ENCODE measurements around the gene MEP1A.

DNA sequence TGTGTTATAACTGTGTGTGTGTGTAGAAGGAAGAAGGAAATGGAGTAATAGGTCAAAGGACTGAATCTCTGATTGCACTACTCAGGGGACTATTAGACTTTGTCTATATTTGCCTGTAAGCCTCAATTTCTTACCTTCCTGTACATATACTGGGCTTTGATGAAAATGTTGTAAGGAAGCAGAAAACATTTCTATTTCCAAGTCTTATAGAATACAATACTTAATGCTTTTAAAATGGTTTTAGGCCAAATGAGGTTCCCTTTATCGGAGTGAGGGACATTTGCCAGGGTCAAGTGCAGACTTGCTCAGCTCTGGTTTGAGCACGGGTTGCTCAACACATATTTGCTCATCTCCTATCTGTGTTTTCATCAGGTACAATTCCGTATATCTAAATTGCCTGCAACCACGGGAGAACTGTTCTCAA lies 28.3 kb downstream of the MEP1A start:
- TF ChIP-seq EZH2 (IDR thresholded peaks at IDR 0.05; ENCODE audit: borderline replicate concordance, low read depth, low read length, severe bottlenecking) (no peak), CTCF (IDR thresholded peaks at IDR 0.05; ENCODE audit: extremely low read depth in 1 of 2, insufficient read depth in 1 of 2, low read depth in 1 of 2, low read length in 2 of 2) (no peak), POLR2AphosphoS5 (IDR thresholded peaks at IDR 0.05; ENCODE audit: insufficient read depth, low read depth, low read length) (no peak), FOS (IDR thresholded peaks at IDR 0.05; ENCODE audit: borderline replicate concordance, insufficient read depth, low read length) (no peak), JUN (IDR thresholded peaks at IDR 0.05; ENCODE audit: borderline replicate concordance, insufficient read depth, insufficient read length, low read depth) (no peak), MAX (IDR thresholded peaks at IDR 0.05; ENCODE audit: insufficient read depth, insufficient read length) (no peak), POLR2A (IDR thresholded peaks at IDR 0.05; ENCODE audit: low read depth, low read length) (no peak), MYC (IDR thresholded peaks at IDR 0.05; ENCODE audit: low read depth, low read length) (no peak)

Measured in endothelial cell of umbilical vein (primary cell).